CD1c-positive myeloid dendritic cell (primary cell): Measurements from ENCODE around the gene FGD5.
"Not testable (repeated sequence)": the region's sequence is repeated elsewhere in the genome, so short reads cannot be mapped to it uniquely, and the experiment has no call there.

Source experiments
- DNase-seq: peaks from one replicate; pipeline ENCODE4 v3.0.0-alpha.2; 2016; ENCODE audit errors: extremely low spot score

The FGD5 gene

GRCh38 chr3:14804835-14805780 lies 13.7 kb upstream of the FGD5 start:
- peak; percentile 57 for DNase-seq

DNA sequence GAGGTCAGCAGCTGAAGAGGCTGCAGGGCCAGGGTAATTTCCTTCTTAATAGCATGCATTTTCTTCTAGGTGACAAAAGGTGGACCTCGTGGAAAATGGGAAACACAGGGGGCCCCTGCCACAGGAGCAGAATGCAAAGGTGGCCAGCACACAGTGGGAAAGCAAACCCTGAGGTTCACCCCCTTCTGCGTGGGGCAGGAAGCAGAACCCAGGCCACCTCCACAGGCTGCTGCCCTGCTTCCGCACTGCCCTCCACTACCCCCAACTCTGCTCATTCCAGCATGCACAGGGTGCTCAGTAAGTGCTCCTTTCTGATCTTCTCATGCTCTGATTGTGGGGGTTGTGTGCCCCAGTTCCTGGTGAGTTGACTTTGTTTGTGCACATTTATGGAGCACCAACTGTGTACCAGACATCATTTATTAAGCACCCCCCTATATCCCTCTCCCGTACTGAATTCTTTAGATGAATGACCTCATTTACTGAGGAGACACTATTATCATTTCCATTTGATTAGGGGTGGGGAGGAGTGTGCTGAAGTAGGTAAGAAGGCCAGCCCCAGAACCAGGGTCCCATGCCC lies 12.7 kb upstream of the FGD5 start:
- DNase-seq: no peak

- DNase-seq: peak; percentile 88
Measured at GRCh38 chr3:14806641-14807263, 12.0 kb upstream of the FGD5 start.

DNA sequence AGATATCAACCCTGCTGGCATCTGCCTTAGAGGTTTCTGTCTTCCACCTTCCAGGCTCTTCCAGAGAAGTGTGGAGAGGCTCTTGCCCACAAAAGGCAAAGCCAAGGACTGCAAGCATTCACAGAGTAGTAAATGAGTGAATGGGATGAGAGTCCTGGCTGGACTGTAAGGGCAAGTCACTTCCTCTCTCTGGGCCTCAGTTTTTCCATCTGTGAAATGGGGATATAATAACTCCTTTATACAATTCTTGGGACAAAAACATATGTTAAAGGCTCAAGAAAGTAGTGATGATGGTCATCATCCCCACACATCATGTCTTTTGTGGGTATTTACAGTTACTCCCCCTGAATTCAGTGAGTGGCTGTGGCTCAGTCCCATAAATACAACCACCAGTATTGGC lies 10.7 kb upstream of the FGD5 start:
- DNase-seq: no peak

DNA sequence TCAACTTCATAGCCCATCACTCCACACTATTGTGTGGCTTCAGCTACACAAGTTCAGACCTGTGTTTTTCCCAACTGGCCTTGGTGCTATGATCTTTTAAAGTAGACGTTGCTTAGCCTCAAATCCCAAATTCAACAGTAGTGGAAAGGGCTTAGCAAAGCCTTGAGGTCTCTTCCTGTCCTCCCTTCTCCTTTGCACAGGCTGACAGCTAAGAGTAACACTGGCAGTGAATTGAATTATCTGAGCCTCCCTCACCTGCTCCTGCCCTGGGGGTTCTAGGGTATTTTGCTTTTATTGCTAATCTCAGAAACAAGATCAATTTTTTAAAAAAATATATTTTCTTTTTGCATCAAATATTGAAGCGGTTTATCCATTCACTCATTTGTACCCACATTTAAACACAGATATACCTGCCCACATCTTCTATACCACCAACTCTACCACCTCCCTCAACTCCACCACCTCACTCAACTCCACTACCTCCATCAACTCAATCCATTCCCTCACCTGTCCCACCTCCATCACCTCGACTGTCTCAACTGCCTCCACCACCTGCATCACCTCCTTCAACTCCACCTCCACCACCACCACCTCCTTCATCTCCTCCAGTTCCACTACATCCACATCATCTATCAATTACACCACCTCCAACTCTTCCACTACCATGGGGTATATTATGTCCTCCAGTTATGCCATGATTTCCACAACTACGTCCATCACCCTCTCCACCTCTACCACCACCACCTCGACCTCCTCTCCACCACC lies 10.1 kb upstream of the FGD5 start:
- DNase-seq: no peak

DNA sequence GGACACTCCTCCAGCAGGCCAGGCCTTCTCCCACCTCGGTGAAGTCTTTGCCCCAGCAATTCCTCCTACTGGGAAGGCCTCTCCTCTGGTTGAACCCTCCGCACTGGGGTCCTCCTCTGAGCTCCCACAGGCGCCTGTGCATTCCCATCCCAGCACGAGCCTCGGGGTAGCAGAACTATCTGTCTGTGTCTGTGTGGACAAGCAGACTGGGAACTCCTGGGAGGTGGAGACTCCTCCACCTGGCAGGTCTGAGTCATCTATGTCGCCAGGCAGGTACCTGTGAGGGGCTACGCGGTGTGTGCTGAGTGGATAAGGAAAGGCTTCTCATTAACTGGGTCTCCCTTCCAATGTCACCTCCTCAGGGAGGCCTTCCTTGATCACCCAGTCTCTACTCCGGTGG lies 9.2 kb upstream of the FGD5 start:
- not testable (repeated sequence) for DNase-seq

GRCh38 chr3:14810070-14810791 lies 8.5 kb upstream of the FGD5 start:
- peak; percentile 56 for DNase-seq

DNA sequence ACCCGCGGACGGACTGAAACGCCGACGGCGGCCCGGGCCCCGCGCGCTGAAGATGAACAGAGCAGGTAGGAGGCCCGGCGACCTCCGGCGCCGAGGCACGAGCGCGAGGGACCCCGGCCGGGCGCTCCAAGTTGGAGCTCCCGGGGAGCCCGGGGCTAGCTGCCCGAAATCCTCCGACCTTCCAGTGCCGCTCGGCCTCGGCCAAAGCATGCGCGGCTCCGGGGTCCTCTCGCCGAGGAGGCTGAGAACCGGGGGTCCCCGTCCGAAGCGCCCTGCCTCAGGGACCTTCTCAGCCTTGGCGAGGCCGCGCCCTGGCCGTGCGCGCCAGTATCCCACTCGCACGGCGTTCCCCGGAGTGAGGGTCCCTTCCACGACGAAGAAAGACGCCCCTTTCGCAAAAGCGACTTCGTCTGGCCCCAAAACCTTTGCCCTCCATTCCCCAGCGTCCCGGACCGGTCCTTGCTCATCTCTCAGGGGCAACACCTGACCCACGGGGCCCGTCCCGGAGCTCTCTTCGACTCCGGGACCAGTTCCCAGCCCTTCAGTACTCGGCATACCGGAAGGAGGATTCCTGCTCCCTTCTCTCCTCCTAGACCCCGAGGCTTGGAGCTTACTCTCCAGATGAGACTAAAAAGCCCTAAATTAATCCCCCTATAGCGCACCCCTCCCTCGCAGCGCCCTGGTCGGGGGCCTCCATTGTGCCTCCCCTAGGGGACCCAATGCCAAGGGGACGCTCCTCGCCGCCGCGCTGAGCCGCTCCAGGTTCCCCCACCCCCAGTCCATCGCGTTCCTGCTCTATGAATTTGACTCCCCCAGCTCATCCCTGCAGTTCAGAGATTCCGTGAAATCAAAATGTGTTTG lies 7.7 kb upstream of the FGD5 start:
- no peak for DNase-seq

DNA sequence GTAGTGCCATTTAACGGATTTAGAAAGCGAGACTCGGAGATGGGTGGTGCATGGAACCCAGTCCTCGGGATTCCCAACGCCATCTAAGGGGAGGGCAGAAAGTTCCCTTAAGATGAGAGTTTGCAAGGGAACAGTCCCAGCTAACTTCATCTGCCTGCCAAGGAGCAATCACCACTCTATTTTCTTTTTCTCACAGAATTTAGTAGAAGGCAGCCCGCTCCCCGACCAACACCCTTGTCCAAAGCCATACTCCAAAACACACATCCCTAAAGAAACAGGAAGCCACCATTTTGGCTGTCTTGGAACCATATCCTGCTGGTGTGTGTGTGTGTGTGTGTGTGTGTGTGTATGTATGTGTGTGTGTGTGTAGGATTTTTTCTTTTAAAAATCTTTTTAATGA lies 7.1 kb upstream of the FGD5 start:
- peak; percentile 12 for DNase-seq

DNA sequence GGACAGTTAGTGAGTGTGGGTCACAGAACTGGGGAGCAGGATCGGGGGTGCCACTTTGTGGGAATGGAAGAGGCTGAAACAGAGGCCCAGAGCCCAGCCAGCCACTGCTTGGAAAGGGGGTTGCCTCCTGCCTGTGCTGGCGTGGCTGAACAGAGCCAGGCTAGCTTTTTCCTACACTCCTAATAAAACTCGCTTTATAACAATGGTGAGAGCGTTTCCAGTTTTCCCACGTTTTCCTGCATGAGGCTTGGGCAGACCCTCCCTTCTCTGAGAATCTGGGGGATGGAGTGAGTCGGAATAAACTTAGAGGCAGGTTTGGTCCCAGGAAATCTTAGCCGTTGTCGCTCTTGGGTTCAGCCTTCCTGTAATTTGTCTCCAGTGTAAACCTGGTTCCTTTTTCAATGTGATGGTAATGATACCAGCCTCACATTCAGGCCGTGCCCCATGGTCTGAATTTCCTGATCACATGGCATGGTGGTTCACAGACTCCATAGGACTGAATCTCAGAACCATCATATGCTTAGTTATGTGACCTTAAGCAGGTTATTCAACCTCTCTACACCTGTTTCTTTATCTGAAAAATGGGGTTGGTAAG lies 6.5 kb upstream of the FGD5 start:
- DNase-seq: no peak

GRCh38 chr3:14814411-14814871 lies 4.3 kb upstream of the FGD5 start:
- DNase-seq: no peak

- DNase-seq: no peak
Measured at GRCh38 chr3:14816359-14816758, 2.4 kb upstream of the FGD5 start.

DNA sequence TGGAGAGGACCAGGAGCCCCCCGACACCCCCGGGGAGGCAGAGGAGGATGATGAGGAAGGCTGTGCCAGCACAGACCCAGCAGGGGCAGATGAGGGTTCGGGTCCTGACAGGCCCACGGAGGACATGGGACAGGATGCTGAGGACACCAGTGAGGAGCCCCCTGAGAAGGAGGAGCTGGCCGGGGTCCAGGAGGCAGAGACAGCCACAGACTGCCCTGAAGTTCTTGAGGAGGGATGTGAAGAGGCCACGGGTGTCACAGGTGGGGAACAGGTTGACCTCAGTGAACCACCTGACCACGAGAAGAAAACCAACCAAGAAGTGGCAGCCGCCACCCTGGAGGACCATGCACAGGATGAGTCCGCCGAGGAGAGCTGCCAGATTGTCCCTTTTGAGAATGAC lies 909 bp downstream of the FGD5 start:
- no peak for DNase-seq

DNA sequence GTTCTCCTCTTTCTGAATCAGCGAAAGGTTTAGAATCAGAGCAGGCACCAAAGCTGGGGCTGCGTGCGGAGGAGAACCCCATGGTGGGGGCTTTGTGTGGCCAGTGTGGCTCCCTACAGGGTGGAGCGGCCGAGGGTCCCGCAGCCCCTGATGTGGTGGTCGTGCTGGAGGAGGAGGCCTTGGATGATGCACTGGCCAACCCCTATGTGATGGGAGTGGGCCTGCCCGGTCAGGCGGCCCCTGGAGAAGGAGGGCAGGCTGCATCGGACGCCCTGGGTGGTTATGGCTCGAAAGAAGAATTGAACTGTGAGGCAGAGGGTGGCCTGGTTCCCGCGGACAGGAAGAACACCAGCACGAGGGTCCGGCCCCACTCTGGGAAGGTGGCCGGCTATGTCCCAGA lies 1.4 kb downstream of the FGD5 start:
- no peak for DNase-seq

DNA sequence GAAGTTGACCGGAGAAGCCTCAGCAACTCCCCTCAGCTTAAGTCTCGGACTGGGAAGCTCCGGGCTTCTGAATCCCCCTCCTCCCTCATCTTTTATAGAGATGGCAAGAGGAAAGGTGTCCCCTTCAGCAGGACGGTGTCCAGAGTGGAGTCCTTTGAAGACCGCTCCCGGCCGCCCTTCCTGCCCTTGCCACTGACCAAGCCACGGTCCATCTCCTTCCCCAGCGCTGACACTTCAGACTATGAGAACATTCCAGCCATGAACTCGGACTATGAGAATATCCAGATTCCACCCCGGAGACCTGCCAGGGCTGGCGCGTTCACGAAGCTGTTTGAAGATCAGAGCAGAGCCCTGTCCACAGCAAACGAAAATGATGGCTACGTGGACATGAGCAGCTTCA lies 2.4 kb downstream of the FGD5 start:
- no peak for DNase-seq

- no peak for DNase-seq
Measured at GRCh38 chr3:14822134-14822533, 3.4 kb downstream of the FGD5 start.

GRCh38 chr3:14822670-14823390 lies 4.1 kb downstream of the FGD5 start:
- DNase-seq: peak; percentile 23

- DNase-seq: peak; percentile 43
Measured at GRCh38 chr3:14823393-14823792, 4.6 kb downstream of the FGD5 start.

- DNase-seq: peak; percentile 30
Measured at GRCh38 chr3:14823910-14824629, 5.3 kb downstream of the FGD5 start.
